SHP77 treated with DMSO at 0.1 percent for 48 hours (cell line): Measurements from ENCODE around the gene GDPD3.
A peak's percentile ranks its signal among the peaks of the same experiment; 100 is the strongest.
"Not testable (repeated sequence)": the region's sequence is repeated elsewhere in the genome, so short reads cannot be mapped to it uniquely, and the experiment has no call there.

Experiments
- DNase-seq: peaks from one replicate; lab custom pipeline; 2025; lab: John Stamatoyannopoulos, UW

GDPD3 gene, protein sequence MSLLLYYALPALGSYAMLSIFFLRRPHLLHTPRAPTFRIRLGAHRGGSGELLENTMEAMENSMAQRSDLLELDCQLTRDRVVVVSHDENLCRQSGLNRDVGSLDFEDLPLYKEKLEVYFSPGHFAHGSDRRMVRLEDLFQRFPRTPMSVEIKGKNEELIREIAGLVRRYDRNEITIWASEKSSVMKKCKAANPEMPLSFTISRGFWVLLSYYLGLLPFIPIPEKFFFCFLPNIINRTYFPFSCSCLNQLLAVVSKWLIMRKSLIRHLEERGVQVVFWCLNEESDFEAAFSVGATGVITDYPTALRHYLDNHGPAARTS

GRCh38 chr16:30113031-30113710, at the start of gene GDPD3:
GDPD3 (minus strand) TSS chr16:30113537; CDS start chr16:30113478, 59 bp downstream.
- DNase-seq = no peak

DNA sequence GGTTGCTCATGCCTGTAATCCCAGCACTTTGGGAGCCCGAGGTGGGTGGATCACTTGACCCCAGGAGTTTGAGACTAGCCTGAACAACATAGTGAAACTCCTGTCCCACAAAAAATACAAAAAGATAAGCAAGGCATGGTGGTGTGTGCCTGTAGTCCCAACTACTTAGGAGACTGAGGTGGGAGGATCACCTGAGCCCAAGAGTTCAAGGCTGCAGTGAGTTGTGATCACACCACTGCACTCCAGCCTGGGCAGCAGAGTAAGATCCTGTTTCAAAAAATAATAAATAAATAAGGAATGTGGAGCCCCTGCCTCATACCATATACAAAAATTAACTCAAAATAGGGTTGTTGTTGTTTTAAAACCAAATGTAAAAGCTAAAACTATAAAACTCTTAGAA, 43.9 kb upstream of the GDPD3 start:
- no peak for DNase-seq

DNA sequence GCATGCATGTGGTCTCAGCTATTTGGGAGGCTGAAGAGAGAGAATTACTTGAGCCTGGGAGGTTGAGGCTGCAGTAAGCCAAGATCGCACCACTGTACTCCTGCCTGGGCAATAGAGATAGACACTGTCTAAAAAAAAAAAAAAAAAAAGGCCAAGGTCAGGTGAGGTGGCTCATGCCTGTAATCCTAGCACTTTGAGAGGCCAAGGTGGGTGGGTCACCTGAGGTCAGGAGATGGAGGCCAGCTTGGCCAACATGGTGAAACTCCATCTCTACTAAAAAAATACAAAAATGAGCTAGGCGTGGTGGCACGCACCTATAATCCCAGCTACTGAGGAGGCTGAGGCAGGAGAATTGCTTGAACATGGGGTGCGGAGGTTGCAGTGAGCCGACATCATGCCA, 41.9 kb upstream of the GDPD3 start:
- no peak for DNase-seq

DNA sequence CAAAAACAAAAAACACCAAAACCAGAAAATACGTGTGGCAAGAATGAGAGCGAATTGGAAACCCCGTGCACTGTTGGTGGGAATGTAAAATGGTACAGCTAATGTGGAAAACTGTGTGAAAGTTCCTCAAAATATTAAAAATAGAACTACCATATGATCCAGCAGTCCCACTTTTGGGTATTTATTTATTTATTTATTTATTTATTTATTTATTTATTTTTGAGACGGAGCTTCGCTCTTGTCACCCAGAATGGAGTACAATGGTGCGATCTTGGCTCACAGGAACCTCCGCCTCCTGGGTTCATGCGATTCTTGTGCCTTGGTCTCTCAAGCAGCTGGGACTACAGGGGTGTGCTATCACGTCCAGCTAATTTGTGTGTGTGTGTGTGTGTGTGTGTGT, 39.2 kb upstream of the GDPD3 start:
- no peak for DNase-seq

GRCh38 chr16:30151091-30151490, 37.8 kb upstream of the GDPD3 start:
- no peak for DNase-seq

GRCh38 chr16:30149250-30149930, 36.1 kb upstream of the GDPD3 start:
- DNase-seq = no peak

DNA sequence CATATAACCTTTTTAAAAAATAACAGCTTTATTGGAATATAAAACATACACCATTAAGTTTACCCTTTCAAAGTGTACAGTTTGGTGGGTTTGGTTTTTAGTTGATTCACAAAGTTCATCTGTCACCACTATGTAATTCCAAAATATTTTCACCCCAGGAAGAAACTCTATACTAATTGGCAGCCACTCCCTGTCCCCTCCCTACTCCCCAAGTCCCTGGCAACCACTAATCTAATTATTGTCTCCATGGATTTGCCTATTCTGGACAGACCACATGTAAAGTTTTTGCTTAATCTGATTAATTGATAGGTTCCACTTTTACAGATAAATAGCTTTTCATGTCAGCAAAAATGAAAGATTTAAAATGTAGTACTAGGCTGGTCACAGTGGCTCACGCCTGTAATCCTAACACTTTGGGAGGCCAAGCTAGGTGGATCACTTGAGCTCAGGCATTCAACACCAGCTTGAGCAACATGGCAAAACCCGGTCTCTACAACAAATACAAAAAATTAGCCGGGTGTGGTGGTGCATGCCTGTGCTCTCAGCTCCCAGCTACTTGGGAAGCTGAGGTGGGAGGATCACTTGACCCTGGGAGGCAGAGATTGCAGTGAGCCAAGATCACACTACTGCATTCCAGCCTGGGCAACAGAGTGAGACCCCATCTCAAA, 34.6 kb upstream of the GDPD3 start:
- DNase-seq = no peak

- DNase-seq = no peak
These were observed 32.3 kb upstream of the GDPD3 start for GRCh38 chr16:30145657-30146056.

DNA sequence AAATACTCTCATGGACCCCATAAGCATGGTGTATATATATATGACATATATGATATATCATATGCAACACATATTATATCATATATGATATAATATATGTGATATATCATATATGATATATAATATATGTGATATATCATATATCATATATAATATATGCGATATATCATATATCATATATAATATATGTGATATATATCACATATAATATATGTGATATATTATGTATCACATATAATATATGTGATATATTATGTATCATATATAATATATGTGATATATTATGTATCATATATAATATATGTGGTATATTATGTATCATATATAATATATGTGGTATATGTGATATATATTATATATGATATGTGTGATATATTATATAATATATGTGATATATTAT, 31.6 kb upstream of the GDPD3 start:
- DNase-seq = no peak

- no peak for DNase-seq
These were observed 30.7 kb upstream of the GDPD3 start for GRCh38 chr16:30144017-30144416.

GRCh38 chr16:30143347-30143702, 30.0 kb upstream of the GDPD3 start:
- DNase-seq = no peak

GRCh38 chr16:30142672-30143346, 29.5 kb upstream of the GDPD3 start:
- DNase-seq = peak; percentile 6

- DNase-seq = no peak
These were observed 28.4 kb upstream of the GDPD3 start for GRCh38 chr16:30141750-30142149.

- peak; percentile 18 for DNase-seq
These were observed 26.5 kb upstream of the GDPD3 start for GRCh38 chr16:30139583-30140481.

- DNase-seq = no peak
These were observed 24.6 kb upstream of the GDPD3 start for GRCh38 chr16:30137897-30138296.

- no peak for DNase-seq
These were observed 23.8 kb upstream of the GDPD3 start for GRCh38 chr16:30136971-30137605.

DNA sequence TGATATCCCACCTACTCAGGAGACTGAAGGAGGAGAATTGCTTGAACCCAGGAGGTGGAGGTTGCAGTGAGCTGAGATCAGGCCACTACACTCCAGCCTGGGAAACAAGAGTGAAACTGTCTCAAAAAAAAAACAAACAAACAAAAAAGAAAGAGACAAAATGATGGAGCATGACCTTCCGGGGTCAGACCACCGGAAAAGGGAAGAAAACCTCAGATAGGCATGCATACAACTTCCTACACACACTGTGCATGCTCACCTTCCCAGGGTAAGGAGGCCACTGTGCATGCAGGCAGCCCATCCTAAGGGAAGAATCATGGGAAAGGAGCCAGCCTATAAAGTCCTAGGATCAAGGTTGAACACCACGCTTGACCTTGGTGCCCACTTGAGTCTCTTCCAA, 19.3 kb upstream of the GDPD3 start:
- DNase-seq = no peak

DNA sequence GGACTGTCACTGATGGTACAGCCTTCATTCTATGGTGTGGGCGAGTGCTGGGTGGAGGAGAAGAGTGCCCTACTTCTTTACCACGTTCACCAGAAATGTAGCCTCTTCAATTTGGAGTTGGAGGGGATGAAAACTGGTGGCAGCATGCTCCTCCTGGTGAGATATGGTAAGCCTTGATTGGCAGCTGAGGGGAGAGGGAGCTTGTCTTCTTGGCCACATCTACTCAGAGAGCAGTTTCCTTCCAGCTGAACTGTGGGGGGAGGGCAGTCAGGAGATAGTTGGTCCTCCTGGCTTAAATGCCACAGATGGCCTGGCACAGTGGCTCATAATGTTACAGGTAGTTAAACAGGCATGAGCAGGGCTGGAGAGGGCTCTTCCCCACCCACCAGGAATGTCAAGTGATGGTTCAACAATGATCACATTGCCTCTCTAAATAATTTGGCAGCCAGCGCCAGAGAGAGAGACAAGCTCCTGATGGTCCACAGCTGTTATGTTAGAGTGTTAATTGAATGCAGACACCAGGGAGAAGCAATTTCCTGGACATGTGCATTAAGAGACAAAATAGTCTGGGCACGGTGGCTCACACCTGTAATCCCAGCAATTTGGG, 18.6 kb upstream of the GDPD3 start:
- DNase-seq = peak; percentile 48

GRCh38 chr16:30127993-30128392, 14.7 kb upstream of the GDPD3 start:
- DNase-seq = no peak

- DNase-seq = not testable (repeated sequence)
These were observed 12.4 kb upstream of the GDPD3 start for GRCh38 chr16:30125690-30126089.
